Activated CD8-positive, alpha-beta T cell treated with anti-CD3 and anti-CD28 coated beads, Interleukin-2, amount 10 ng/mL, durations not matched to agents 7 days and 5 days (primary cell): Measurements from ENCODE around the gene THAP8. TPM values are rescaled to one million over a fixed set of nuclear protein-coding genes. Genes with fewer than 3 reads are reported as not detected.

Source experiments
- ATAC-seq: fragments of 150-1000 bp; cut with Tn5 transposase; one replicate; pipeline ENCODE4 v1.10.0; 2021; ENCODE audit warnings: moderate library complexity
- CTCF ChIA-PET: fragments of 350-600 bp; sonication (Branson Sonifier 250); formaldehyde crosslinking; loops from one replicate; lab custom pipeline; 2021; ENCODE audit warnings: antibody characterized with exemption; lab: Charles Lee
- POLR2A ChIA-PET: fragments of 350-600 bp; sonication (Branson Sonifier 250); formaldehyde crosslinking; loops from one replicate; lab custom pipeline; 2021; ENCODE audit warnings: antibody characterized with exemption; lab: Charles Lee
- DNase-seq: peaks from one replicate; pipeline ENCODE4 v3.0.0-alpha.2; 2020
- H3K27ac Mint-ChIP-seq: one replicate; pipeline ENCODE4 v1.8.0; 2021; ENCODE audit warnings: mild to moderate bottlenecking, mixed read lengths
- H3K27me3 Mint-ChIP-seq: one replicate; pipeline ENCODE4 v1.8.0; 2021; ENCODE audit warnings: low read depth, mixed read lengths
- H3K36me3 Mint-ChIP-seq: one replicate; pipeline ENCODE4 v1.8.0; 2021; ENCODE audit warnings: low read depth, mixed read lengths
- H3K4me1 Mint-ChIP-seq: one replicate; pipeline ENCODE4 v1.8.0; 2021; ENCODE audit warnings: low read depth, mixed read lengths
- H3K4me3 Mint-ChIP-seq: one replicate; pipeline ENCODE4 v1.8.0; 2021; ENCODE audit warnings: mild to moderate bottlenecking, mixed read lengths
- H3K9me3 Mint-ChIP-seq: one replicate; pipeline ENCODE4 v1.8.0; 2022; ENCODE audit warnings: mixed read lengths; ENCODE audit not compliant: insufficient read depth
- total RNA-seq, 2 experiments: library from RNA; stranded (reverse); gene quantifications; one replicate each; pipeline ENCODE4 v1.2.3, GENCODE V29; 2021

THAP8 gene
- 1 to 10 TPM; 5.7 to 5.8 TPM for total RNA-seq

DNA sequence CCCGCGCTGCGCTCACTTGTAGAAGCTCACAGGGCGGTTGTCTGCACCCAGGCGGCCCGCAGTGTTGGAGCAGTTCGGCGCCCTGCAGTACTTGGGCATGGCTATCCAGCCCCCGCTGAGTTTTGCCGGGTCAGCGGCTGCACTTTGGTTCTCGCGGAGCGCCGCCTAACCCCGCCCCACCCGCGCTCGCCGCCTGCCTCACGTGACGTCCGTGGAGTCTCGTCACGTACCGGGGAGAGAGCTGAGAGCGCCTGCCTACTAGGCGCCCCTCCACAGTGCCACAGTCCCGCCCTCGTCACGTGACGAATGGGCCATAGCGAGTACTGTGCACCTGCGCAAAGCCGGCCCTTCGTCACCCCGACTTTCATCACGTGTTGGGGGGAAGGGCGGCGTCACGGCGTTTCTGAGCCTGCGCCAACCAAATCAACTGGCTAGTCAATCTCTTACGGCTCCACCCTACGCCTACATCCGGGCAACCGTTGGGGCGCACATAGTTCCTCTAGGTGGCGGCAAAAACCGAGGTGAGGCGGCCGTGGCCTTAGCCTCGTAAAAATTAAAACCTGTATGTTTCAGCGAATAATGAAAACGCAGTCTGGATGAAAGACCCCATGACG, at the start of gene THAP8:
TSS of gene THAP8 (minus strand) at position 167 of the 614 bp plus-strand sequence. CDS start at position 99, 68 bp downstream.
- ChIA-PET POLR2A (interaction anchor here (0.6 to 1.4 kb wide), 5 partner anchors 28 to 107 kb away, joined by 3 to 6 read pairs (median 3); no protein-coding TSS in a partner anchor), CTCF (interaction anchor here (0.7 to 1.8 kb wide), 8 partner anchors 40 to 411 kb away, joined by 3 to 8 read pairs (median 4); partner anchors contain the start of genes ALKBH6 and SDHAF1)
- Mint-ChIP-seq H3K4me1 (peaks cover 44% of the 10 kb centered on the region), H3K4me3 (peak within 1 kb of the TSS; percentile 97), H3K27ac (peak within 1 kb of the TSS; percentile 97), H3K9me3 (no peaks in the 10 kb centered on the region), H3K36me3 (peaks cover 30% of the 10 kb centered on the region), H3K27me3 (no peaks in the 10 kb centered on the region)
- DNase-seq (peak; percentile 100), ATAC-seq (peak; percentile 91)

DNA sequence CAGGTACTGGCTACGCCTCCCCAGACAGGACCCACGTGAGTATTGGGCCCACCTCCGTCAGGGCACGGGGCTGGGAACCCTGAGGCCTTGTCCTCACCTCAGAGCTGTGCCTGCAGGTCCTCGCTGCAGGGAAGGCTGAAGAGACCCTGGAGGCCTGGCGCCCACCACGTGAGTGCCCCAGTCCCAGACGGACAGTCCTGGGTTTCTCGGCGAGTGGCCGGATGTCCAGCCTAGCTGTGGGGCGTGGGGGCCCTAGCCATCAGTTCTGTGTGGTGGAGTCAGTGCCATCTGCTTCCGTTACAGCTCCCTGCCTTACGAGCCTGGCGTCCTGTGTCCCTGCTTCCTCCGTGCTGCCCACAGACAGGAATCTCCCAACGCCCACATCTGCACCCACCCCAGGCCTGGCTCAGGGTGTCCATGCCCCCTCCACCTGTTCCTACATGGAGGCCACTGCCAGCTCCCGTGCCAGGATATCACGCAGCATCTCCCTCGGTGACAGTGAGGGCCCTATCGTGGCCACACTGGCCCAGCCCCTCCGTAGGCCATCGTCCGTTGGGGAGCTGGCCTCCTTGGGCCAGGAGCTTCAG, 49.0 kb upstream of the THAP8 start:
- Mint-ChIP-seq H3K4me3 (no peak overlapping the region), H3K27ac (no peak overlapping the region), H3K36me3 (peaks cover 43% of the 10 kb centered on the region), H3K4me1 (no peaks in the 10 kb centered on the region), H3K9me3 (no peaks in the 10 kb centered on the region), H3K27me3 (no peaks in the 10 kb centered on the region)
- ChIA-PET CTCF (interaction anchor here (1.1 kb wide), 1 partner anchor 25 kb away, joined by 3 read pairs; no protein-coding TSS in a partner anchor), POLR2A (interaction anchor here (0.6 kb wide), 1 partner anchor 1271 kb away, joined by 3 read pairs; no protein-coding TSS in a partner anchor)
- ATAC-seq: no peak
- no peak for DNase-seq

DNA sequence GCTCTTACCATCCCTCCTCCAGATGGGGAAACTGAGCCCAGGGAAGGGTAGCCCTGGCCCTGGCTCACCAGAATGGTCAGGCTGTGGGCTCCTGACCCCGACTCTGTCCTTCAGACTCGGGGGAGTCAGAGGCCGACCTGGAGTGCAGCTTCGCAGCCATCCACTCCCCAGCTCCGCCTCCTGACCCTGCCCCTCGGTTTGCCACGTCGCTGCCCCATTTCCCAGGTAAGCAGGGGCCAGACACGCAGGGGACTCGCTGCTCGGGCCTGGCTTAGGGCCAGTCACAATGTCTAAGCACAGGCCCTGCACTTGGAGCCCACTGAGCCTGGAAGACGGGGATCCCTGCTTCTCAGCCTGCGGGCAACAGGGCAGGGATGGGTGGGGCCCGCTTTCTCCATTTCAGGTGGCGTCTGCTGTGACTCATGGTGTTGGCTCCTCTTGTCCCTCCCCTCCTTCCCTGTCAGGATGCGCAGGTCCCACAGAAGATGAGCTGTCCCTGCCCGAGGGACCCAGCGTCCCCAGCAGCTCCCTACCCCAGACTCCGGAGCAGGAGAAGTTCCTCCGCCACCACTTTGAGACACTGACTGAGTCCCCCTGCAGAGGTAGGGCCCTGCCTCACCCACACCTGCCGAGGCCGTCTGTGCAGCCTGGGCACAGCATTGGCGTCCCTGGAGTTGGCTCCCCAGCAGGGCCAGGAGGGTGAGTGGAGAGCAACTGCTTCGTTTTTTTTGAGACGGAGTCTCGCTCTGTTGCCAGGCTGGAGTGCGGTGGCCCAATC, 47.7 kb upstream of the THAP8 start:
- no peak overlapping the region for H3K4me3 Mint-ChIP-seq
- ATAC-seq: no peak
- H3K27me3 Mint-ChIP-seq: no peaks in the 10 kb centered on the region
- peaks cover 43% of the 10 kb centered on the region for H3K36me3 Mint-ChIP-seq
- CTCF ChIA-PET: no interaction called here
- no peak for DNase-seq
- POLR2A ChIA-PET: no interaction called here
- H3K27ac Mint-ChIP-seq: no peak overlapping the region
- H3K9me3 Mint-ChIP-seq: no peaks in the 10 kb centered on the region
- H3K4me1 Mint-ChIP-seq: no peaks in the 10 kb centered on the region

GRCh38 chr19:36100476-36100875, 46.4 kb upstream of the THAP8 start:
- no peak overlapping the region for H3K27ac Mint-ChIP-seq
- DNase-seq (no peak), ATAC-seq (no peak)
- no peaks in the 10 kb centered on the region for H3K27me3 Mint-ChIP-seq
- peaks cover 38% of the 10 kb centered on the region for H3K36me3 Mint-ChIP-seq
- no peak overlapping the region for H3K4me3 Mint-ChIP-seq
- H3K4me1 Mint-ChIP-seq: no peaks in the 10 kb centered on the region
- ChIA-PET POLR2A (no interaction called here), CTCF (no interaction called here)
- H3K9me3 Mint-ChIP-seq: no peaks in the 10 kb centered on the region

DNA sequence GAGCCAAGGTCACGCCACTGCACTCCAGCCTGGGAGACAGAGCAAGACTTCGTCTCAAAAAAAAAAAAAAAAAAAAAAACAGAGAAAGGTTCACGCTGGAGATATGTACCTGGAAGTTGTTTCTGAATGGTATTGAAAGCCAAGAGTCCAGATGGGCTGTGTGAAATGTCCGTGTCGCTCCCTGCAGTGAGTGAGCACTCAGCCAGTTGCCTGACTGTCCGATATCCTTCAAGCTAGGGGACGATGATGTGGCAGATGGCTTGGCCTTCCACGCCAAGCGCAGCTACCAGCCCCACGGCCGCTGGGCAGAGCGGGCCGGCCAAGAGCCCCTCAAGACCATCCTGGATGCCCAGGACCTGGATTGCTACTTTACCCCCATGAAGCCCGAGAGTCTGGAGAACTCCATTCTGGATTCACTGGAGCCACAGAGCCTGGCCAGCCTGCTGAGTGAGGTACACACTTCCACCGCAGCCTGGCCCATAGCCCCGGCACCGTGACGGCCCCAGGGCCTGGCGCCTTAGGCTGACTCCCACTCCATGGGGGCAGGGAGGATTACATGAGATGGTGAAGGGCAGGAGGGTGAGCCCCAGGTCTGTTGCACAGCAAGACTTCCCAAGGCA, 45.2 kb upstream of the THAP8 start:
- Mint-ChIP-seq H3K4me1 (no peaks in the 10 kb centered on the region), H3K27ac (no peak overlapping the region), H3K4me3 (no peak overlapping the region), H3K36me3 (peaks cover 44% of the 10 kb centered on the region), H3K27me3 (no peaks in the 10 kb centered on the region), H3K9me3 (no peaks in the 10 kb centered on the region)
- ChIA-PET POLR2A (interaction anchor here (0.6 kb wide), 1 partner anchor 10 kb away, joined by 4 read pairs; no protein-coding TSS in a partner anchor), CTCF (no interaction called here)
- DNase-seq (no peak), ATAC-seq (no peak)

GRCh38 chr19:36097036-36097435, 43.0 kb upstream of the THAP8 start:
- no peak overlapping the region for H3K4me3 Mint-ChIP-seq
- no peaks in the 10 kb centered on the region for H3K27me3 Mint-ChIP-seq
- ChIA-PET POLR2A (no interaction called here), CTCF (no interaction called here)
- DNase-seq (no peak), ATAC-seq (no peak)
- H3K9me3 Mint-ChIP-seq: no peaks in the 10 kb centered on the region
- H3K27ac Mint-ChIP-seq: no peak overlapping the region
- H3K36me3 Mint-ChIP-seq: peaks cover 43% of the 10 kb centered on the region
- H3K4me1 Mint-ChIP-seq: peaks cover 17% of the 10 kb centered on the region

DNA sequence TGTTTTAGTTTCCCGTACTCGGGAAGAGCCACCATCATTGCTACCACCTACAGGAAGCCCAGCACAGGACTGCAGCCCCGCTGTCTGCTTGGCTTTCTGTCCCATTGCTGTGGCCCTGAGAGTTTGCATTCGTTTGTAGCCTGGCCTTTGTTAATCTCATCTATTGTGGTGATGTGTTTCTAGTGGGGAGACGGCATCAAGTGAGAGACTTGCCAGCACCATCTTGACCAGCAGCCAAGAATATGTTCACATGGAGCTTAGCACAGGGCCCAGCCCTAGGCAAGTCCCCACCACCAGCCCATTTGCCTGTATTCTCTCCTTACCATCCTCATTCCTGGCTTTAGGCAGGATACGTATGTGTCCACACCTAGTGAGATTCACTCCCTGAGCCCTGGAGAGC, 39.6 kb upstream of the THAP8 start:
- peaks cover 55% of the 10 kb centered on the region for H3K36me3 Mint-ChIP-seq
- ATAC-seq (no peak), DNase-seq (no peak)
- H3K4me3 Mint-ChIP-seq: no peak overlapping the region
- peak overlapping the region; percentile 63 for H3K27ac Mint-ChIP-seq
- H3K9me3 Mint-ChIP-seq: no peaks in the 10 kb centered on the region
- H3K27me3 Mint-ChIP-seq: no peaks in the 10 kb centered on the region
- ChIA-PET CTCF (no interaction called here), POLR2A (no interaction called here)
- H3K4me1 Mint-ChIP-seq: peaks cover 17% of the 10 kb centered on the region

GRCh38 chr19:36093146-36093662, 39.1 kb upstream of the THAP8 start:
- no peak for DNase-seq
- CTCF ChIA-PET: no interaction called here
- peaks cover 17% of the 10 kb centered on the region for H3K4me1 Mint-ChIP-seq
- no peak for ATAC-seq
- H3K4me3 Mint-ChIP-seq: no peak overlapping the region
- H3K9me3 Mint-ChIP-seq: no peaks in the 10 kb centered on the region
- H3K27me3 Mint-ChIP-seq: no peaks in the 10 kb centered on the region
- POLR2A ChIA-PET: no interaction called here
- H3K27ac Mint-ChIP-seq: peak overlapping the region; percentile 63
- peaks cover 55% of the 10 kb centered on the region for H3K36me3 Mint-ChIP-seq

DNA sequence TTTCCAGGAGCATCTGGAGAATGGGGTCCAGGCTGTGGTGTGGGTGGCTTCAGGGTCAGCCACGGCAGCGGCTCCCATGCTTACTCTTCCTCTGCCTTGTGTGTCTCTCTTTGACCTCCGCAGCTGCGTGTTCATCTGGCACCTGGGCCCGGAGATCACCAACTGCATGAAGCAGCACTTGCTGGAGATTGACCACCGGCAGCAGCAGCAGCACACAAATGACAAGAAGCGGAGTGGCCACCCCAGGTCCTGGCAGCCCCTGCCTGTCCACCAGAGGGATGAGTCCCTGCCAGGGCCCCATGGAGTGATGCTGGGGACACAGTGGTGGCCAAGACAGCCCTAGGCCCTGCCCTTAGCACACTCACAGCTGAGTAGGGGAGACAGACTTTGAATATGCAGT, 38.5 kb upstream of the THAP8 start:
- Mint-ChIP-seq H3K4me3 (no peak overlapping the region), H3K27me3 (no peaks in the 10 kb centered on the region), H3K36me3 (peaks cover 60% of the 10 kb centered on the region), H3K4me1 (peaks cover 17% of the 10 kb centered on the region), H3K9me3 (no peaks in the 10 kb centered on the region), H3K27ac (peak overlapping the region; percentile 63)
- DNase-seq (no peak), ATAC-seq (no peak)
- CTCF ChIA-PET: no interaction called here
- POLR2A ChIA-PET: interaction anchor here (0.6 kb wide), 1 partner anchor 1622 kb away, joined by 3 read pairs; no protein-coding TSS in a partner anchor

GRCh38 chr19:36090910-36091695, 37.0 kb upstream of the THAP8 start:
- peaks cover 17% of the 10 kb centered on the region for H3K4me1 Mint-ChIP-seq
- ChIA-PET POLR2A (interaction anchor here (1.4 kb wide), 1 partner anchor 15 kb away, joined by 3 read pairs; no protein-coding TSS in a partner anchor), CTCF (no interaction called here)
- no peaks in the 10 kb centered on the region for H3K27me3 Mint-ChIP-seq
- no peak overlapping the region for H3K4me3 Mint-ChIP-seq
- peak overlapping the region; percentile 5 for H3K27ac Mint-ChIP-seq
- DNase-seq (no peak), ATAC-seq (no peak)
- H3K36me3 Mint-ChIP-seq: peaks cover 59% of the 10 kb centered on the region
- H3K9me3 Mint-ChIP-seq: no peaks in the 10 kb centered on the region

DNA sequence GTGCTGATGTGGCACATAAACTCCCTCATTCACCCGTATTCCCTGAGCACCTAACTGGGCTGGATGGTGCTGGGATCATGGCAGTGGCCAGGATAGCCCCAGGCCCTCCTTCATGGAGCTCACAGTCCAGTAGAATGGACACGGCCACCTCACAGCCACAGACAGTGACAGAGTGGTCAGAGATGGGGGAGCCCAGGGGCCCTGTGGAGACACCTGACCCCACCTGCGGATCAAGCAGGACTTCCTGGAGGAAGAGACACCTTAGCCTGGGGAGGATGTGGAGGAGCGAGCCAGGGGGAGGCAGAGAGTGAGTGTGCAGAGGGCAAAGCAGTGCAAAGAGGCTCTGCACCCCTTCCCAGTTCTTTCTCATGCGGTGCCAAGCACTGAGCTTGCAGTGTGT, 35.8 kb upstream of the THAP8 start:
- Mint-ChIP-seq H3K27ac (no peak overlapping the region), H3K9me3 (no peaks in the 10 kb centered on the region), H3K36me3 (peaks cover 64% of the 10 kb centered on the region), H3K4me3 (no peak overlapping the region), H3K4me1 (peaks cover 17% of the 10 kb centered on the region), H3K27me3 (no peaks in the 10 kb centered on the region)
- ChIA-PET POLR2A (no interaction called here), CTCF (no interaction called here)
- no peak for DNase-seq
- ATAC-seq: no peak
